DOHH2 (cell line): ENCODE results near the gene NDUFC2.

Source experiments
- EZH2phosphoT487 ChIP-seq: fragments of 200-600 bp; sonication (generic); IDR thresholded peaks from 2 replicates; pipeline ENCODE4 v1.6.1; 2017; ENCODE audit warnings: borderline replicate concordance, mild to moderate bottlenecking, antibody characterized with exemption, low read length, moderate library complexity, mixed read lengths
- TF ChIP-seq, protein P1 (sequence below): fragments of 200-600 bp; sonication (generic); IDR thresholded peaks from one replicate; pipeline ENCODE4 v1.5.1; 2014; ENCODE audit warnings: antibody characterized with exemption, mild to moderate bottlenecking, low read depth, low read length; ENCODE audit not compliant: poor library complexity, severe bottlenecking

DNA sequence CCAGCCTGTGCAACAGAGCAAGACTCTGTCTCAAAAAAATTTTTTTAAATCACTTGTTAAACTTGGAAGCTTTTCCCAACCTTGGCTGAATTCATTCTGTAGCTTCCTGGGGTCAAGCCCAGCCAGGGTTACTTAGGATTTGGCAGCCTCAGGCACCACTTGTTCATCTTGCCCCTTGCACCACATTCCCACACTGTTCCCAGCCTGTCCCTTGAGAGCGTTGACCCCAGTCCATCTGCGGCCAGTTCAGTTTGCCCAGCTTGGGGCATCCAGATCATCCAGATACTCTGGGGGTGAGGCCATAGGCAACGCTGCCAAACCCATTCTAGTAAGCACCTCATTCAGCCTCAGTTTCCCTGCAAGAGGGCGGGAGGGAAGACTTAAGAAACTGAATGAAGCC, 24.7 kb downstream of the NDUFC2 start:
- TF ChIP-seq, protein P1, sequence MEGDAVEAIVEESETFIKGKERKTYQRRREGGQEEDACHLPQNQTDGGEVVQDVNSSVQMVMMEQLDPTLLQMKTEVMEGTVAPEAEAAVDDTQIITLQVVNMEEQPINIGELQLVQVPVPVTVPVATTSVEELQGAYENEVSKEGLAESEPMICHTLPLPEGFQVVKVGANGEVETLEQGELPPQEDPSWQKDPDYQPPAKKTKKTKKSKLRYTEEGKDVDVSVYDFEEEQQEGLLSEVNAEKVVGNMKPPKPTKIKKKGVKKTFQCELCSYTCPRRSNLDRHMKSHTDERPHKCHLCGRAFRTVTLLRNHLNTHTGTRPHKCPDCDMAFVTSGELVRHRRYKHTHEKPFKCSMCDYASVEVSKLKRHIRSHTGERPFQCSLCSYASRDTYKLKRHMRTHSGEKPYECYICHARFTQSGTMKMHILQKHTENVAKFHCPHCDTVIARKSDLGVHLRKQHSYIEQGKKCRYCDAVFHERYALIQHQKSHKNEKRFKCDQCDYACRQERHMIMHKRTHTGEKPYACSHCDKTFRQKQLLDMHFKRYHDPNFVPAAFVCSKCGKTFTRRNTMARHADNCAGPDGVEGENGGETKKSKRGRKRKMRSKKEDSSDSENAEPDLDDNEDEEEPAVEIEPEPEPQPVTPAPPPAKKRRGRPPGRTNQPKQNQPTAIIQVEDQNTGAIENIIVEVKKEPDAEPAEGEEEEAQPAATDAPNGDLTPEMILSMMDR: no peak
- TF ChIP-seq EZH2phosphoT487: no peak
